ENCODE data around the gene ZNFX1. TPM values are rescaled to one million over a fixed set of nuclear protein-coding genes. Genes with fewer than 3 reads are reported as not detected.
"Not testable (repeated sequence)": the region's sequence is repeated elsewhere in the genome, so short reads cannot be mapped to it uniquely, and the experiment has no call there.

Gene ZNFX1
- polyA plus RNA-seq, 1 donor = 10.3 TPM

DNA sequence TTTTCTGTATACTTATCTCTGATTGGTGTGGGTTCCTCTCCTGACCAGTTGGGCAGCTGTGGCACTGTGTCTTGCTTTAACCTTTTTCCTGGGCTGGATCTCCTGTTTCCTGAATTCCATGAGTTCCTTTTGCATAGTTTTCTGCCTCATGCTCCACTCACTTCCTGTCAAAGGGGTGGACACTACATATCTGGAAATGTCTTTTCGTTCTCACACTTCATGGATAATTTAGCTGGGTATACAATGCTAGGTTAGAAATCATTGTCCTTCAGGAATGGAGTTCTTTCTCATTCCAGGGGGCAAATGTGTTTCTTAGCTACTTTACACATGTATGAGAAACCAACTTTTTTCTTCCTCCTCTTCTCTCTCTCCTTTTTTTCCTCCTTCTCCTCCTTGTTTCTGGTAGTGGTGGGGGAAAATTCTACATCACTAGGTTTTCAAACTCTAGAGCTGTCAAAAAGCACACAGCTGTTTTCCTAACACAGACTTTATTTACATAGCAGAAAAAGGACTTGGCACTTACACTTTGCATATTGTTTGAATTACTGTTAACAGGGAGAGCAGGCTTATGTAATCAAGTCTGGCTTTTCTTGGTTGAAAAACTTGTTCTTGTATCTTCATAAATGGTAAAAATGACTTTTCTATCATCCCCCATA is 67.6 kb downstream of the ZNFX1 start:
- no peak for DNase-seq

- DNase-seq = no peak
Observed at GRCh38 chr20:49207076-49207475, 70.8 kb downstream of the ZNFX1 start.

GRCh38 chr20:49203746-49204145 is 74.1 kb downstream of the ZNFX1 start:
- DNase-seq = no peak

DNA sequence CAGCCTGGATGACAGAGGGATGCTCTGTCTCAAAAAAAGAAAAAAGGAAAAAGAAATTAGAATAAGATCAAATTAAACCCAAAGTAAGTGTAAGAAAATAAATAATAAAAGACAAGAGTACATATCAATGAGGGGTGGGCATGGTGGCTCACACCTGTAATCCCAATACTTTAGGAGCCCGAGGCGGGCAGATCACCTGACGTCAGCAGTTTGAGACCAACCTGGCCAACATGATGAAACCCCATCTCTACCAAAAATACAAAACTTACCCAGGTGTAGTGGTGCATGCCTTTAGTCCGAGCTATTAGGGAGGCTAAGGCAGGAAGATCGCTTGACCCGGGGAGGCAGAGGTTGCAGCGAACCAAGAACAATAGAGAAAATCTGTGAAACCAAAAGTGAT is 74.8 kb downstream of the ZNFX1 start:
- no peak for DNase-seq

DNA sequence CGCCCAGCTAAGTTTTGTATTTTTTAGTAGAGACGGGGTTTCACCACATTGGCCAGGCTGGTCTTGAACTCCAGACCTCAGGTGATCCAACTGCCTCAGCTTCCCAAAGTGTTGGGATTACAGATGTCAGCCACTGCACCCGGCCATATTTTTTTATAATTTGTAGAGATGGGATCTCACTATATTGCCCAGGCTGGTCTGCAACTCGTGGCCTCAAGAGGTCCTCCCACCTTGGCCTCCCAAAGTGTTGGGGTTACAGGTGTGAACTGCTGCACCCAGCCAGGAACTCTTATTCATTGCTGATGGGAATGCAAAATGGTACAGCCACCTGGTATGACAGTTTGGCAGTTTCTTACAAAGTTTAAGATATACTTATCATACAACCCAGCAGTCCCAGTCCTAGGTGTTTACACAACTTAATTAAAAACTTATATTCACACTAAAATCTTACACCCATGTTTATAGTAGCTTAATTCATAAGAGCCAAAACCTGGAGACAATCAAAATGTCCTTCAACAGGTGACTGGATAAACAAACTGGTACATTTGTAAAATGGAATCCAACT is 78.0 kb downstream of the ZNFX1 start:
- DNase-seq = no peak

- DNase-seq = not testable (repeated sequence)
Observed at GRCh38 chr20:49192944-49193518, 84.8 kb downstream of the ZNFX1 start.

Other genes with a start within 250 kb of the ZNFX1 start
- gene CSE1L, start 231.7 kb downstream of the ZNFX1 start, polyA plus RNA-seq (ENCODE audit: insufficient read length) = 53.3 TPM
- gene STAU1, start 89.7 kb downstream of the ZNFX1 start, polyA plus RNA-seq (ENCODE audit: insufficient read length) = 52.3 TPM
- 30.1 TPM for gene DDX27, start 58.6 kb downstream of the ZNFX1 start, polyA plus RNA-seq (ENCODE audit: insufficient read length)
- gene KCNB1, start 204.6 kb upstream of the ZNFX1 start, polyA plus RNA-seq (ENCODE audit: insufficient read length) = 9.0 TPM

All from hindlimb muscle (tissue), 1 donor.